ENCODE results near the gene CMIP.
"Not testable (repeated sequence)": the region's sequence is repeated elsewhere in the genome, so short reads cannot be mapped to it uniquely, and the experiment has no call there.

Gene CMIP

GRCh38 chr16:81517629-81518438 lies 73.2 kb downstream of the CMIP start:
- Histone ChIP-seq H3K4me3 (ENCODE audit: low read length) (no peak overlapping the region), H3K27ac (ENCODE audit: low read depth, low read length) (no peak overlapping the region), H3K36me3 (ENCODE audit: control insufficient read depth, insufficient read depth, low read length) (peaks cover 2% of the 10 kb centered on the region), H3K4me1 (ENCODE audit: control insufficient read depth, insufficient read depth, low read length) (peaks cover 5% of the 10 kb centered on the region), H3K9ac (ENCODE audit: low read length) (no peak overlapping the region), H3K27me3 (ENCODE audit: control insufficient read depth, insufficient read depth, low read length) (no peaks in the 10 kb centered on the region)

- peaks cover 2% of the 10 kb centered on the region for H3K36me3 ChIP-seq (ENCODE audit: control insufficient read depth, insufficient read depth, low read length)
- no peak overlapping the region for H3K27ac ChIP-seq (ENCODE audit: low read depth, low read length)
- no peaks in the 10 kb centered on the region for H3K27me3 ChIP-seq (ENCODE audit: control insufficient read depth, insufficient read depth, low read length)
- peaks cover 3% of the 10 kb centered on the region for H3K4me1 ChIP-seq (ENCODE audit: control insufficient read depth, insufficient read depth, low read length)
- no peak overlapping the region for H3K9ac ChIP-seq (ENCODE audit: low read length)
- no peak overlapping the region for H3K4me3 ChIP-seq (ENCODE audit: low read length)
Observed at GRCh38 chr16:81518439-81518757, 73.8 kb downstream of the CMIP start.

GRCh38 chr16:81519301-81520150 lies 74.9 kb downstream of the CMIP start:
- Histone ChIP-seq H3K4me1 (ENCODE audit: control insufficient read depth, insufficient read depth, low read length) (no peaks in the 10 kb centered on the region), H3K27me3 (ENCODE audit: control insufficient read depth, insufficient read depth, low read length) (no peaks in the 10 kb centered on the region), H3K4me3 (ENCODE audit: low read length) (no peak overlapping the region), H3K36me3 (ENCODE audit: control insufficient read depth, insufficient read depth, low read length) (peaks cover 2% of the 10 kb centered on the region), H3K27ac (ENCODE audit: low read depth, low read length) (no peak overlapping the region), H3K9ac (ENCODE audit: low read length) (no peak overlapping the region)

GRCh38 chr16:81520151-81520470 lies 75.5 kb downstream of the CMIP start:
- H3K27me3 ChIP-seq (ENCODE audit: control insufficient read depth, insufficient read depth, low read length), result no peaks in the 10 kb centered on the region
- no peaks in the 10 kb centered on the region for H3K4me1 ChIP-seq (ENCODE audit: control insufficient read depth, insufficient read depth, low read length)
- H3K36me3 ChIP-seq (ENCODE audit: control insufficient read depth, insufficient read depth, low read length), result peaks cover 2% of the 10 kb centered on the region
- no peak overlapping the region for H3K9ac ChIP-seq (ENCODE audit: low read length)
- no peak overlapping the region for H3K27ac ChIP-seq (ENCODE audit: low read depth, low read length)
- no peak overlapping the region for H3K4me3 ChIP-seq (ENCODE audit: low read length)

- Histone ChIP-seq H3K36me3 (ENCODE audit: control insufficient read depth, insufficient read depth, low read length) (peaks cover 2% of the 10 kb centered on the region), H3K27ac (ENCODE audit: low read depth, low read length) (no peak overlapping the region), H3K27me3 (ENCODE audit: control insufficient read depth, insufficient read depth, low read length) (no peaks in the 10 kb centered on the region), H3K4me1 (ENCODE audit: control insufficient read depth, insufficient read depth, low read length) (no peaks in the 10 kb centered on the region), H3K9ac (ENCODE audit: low read length) (no peak overlapping the region), H3K4me3 (ENCODE audit: low read length) (no peak overlapping the region)
Observed at GRCh38 chr16:81520560-81521135, 76.0 kb downstream of the CMIP start.

- Histone ChIP-seq H3K4me3 (ENCODE audit: low read length) (no peak overlapping the region), H3K9ac (ENCODE audit: low read length) (no peak overlapping the region), H3K36me3 (ENCODE audit: control insufficient read depth, insufficient read depth, low read length) (peaks cover 2% of the 10 kb centered on the region), H3K27ac (ENCODE audit: low read depth, low read length) (no peak overlapping the region), H3K4me1 (ENCODE audit: control insufficient read depth, insufficient read depth, low read length) (no peaks in the 10 kb centered on the region), H3K27me3 (ENCODE audit: control insufficient read depth, insufficient read depth, low read length) (no peaks in the 10 kb centered on the region)
Observed at GRCh38 chr16:81521141-81521626, 76.6 kb downstream of the CMIP start.

GRCh38 chr16:81522108-81522701 lies 77.6 kb downstream of the CMIP start:
- no peaks in the 10 kb centered on the region for H3K27me3 ChIP-seq (ENCODE audit: control insufficient read depth, insufficient read depth, low read length)
- H3K27ac ChIP-seq (ENCODE audit: low read depth, low read length), result no peak overlapping the region
- H3K9ac ChIP-seq (ENCODE audit: low read length), result no peak overlapping the region
- no peak overlapping the region for H3K4me3 ChIP-seq (ENCODE audit: low read length)
- H3K36me3 ChIP-seq (ENCODE audit: control insufficient read depth, insufficient read depth, low read length), result no peaks in the 10 kb centered on the region
- no peaks in the 10 kb centered on the region for H3K4me1 ChIP-seq (ENCODE audit: control insufficient read depth, insufficient read depth, low read length)

- H3K4me1 ChIP-seq (ENCODE audit: control insufficient read depth, insufficient read depth, low read length); H3K27ac ChIP-seq (ENCODE audit: low read depth, low read length): not testable (repeated sequence)
Observed at GRCh38 chr16:81522851-81523250, 78.2 kb downstream of the CMIP start.

GRCh38 chr16:81523387-81524115 lies 78.9 kb downstream of the CMIP start:
- Histone ChIP-seq H3K36me3 (ENCODE audit: control insufficient read depth, insufficient read depth, low read length) (no peaks in the 10 kb centered on the region), H3K4me3 (ENCODE audit: low read length) (no peak overlapping the region), H3K27me3 (ENCODE audit: control insufficient read depth, insufficient read depth, low read length) (no peaks in the 10 kb centered on the region), H3K27ac (ENCODE audit: low read depth, low read length) (no peak overlapping the region), H3K4me1 (ENCODE audit: control insufficient read depth, insufficient read depth, low read length) (no peaks in the 10 kb centered on the region), H3K9ac (ENCODE audit: low read length) (no peak overlapping the region)

More at GRCh38 chr16:81522851-81523250, 78.2 kb downstream of the CMIP start:
- not testable (repeated sequence) for H3K36me3 ChIP-seq (ENCODE audit: control insufficient read depth, insufficient read depth, low read length); H3K4me3 ChIP-seq (ENCODE audit: low read length); H3K9ac ChIP-seq (ENCODE audit: low read length); H3K27me3 ChIP-seq (ENCODE audit: control insufficient read depth, insufficient read depth, low read length)

- no peak overlapping the region for H3K9ac ChIP-seq (ENCODE audit: low read length)
- no peaks in the 10 kb centered on the region for H3K4me1 ChIP-seq (ENCODE audit: control insufficient read depth, insufficient read depth, low read length)
- no peaks in the 10 kb centered on the region for H3K36me3 ChIP-seq (ENCODE audit: control insufficient read depth, insufficient read depth, low read length)
- H3K4me3 ChIP-seq (ENCODE audit: low read length), result no peak overlapping the region
- no peaks in the 10 kb centered on the region for H3K27me3 ChIP-seq (ENCODE audit: control insufficient read depth, insufficient read depth, low read length)
- H3K27ac ChIP-seq (ENCODE audit: low read depth, low read length), result no peak overlapping the region
Observed at GRCh38 chr16:81524382-81524781, 79.8 kb downstream of the CMIP start.

GRCh38 chr16:81524885-81525284 lies 80.3 kb downstream of the CMIP start:
- not testable (repeated sequence) for H3K36me3 ChIP-seq (ENCODE audit: control insufficient read depth, insufficient read depth, low read length); H3K27me3 ChIP-seq (ENCODE audit: control insufficient read depth, insufficient read depth, low read length); H3K27ac ChIP-seq (ENCODE audit: low read depth, low read length); H3K9ac ChIP-seq (ENCODE audit: low read length); H3K4me3 ChIP-seq (ENCODE audit: low read length); H3K4me1 ChIP-seq (ENCODE audit: control insufficient read depth, insufficient read depth, low read length)

GRCh38 chr16:81526199-81526598 lies 81.6 kb downstream of the CMIP start:
- H3K36me3 ChIP-seq (ENCODE audit: control insufficient read depth, insufficient read depth, low read length), result no peaks in the 10 kb centered on the region
- H3K27me3 ChIP-seq (ENCODE audit: control insufficient read depth, insufficient read depth, low read length), result no peaks in the 10 kb centered on the region
- H3K4me3 ChIP-seq (ENCODE audit: low read length), result no peak overlapping the region
- H3K27ac ChIP-seq (ENCODE audit: low read depth, low read length), result no peak overlapping the region
- H3K9ac ChIP-seq (ENCODE audit: low read length), result no peak overlapping the region
- no peaks in the 10 kb centered on the region for H3K4me1 ChIP-seq (ENCODE audit: control insufficient read depth, insufficient read depth, low read length)

All from rectal smooth muscle tissue (tissue), 1 donor.